GM21717 (cell line): ENCODE data around the gene LGSN.
"Not testable (repeated sequence)": the region's sequence is repeated elsewhere in the genome, so short reads cannot be mapped to it uniquely, and the experiment has no call there.

ENCODE experiments used
- ATAC-seq: cut with Tn5 transposase; IDR thresholded peaks from one replicate; pipeline ENCODE4 v1.9.1; 2021; ENCODE audit warnings: mild to moderate bottlenecking, moderate library complexity; ENCODE audit not compliant: unreplicated experiment

Gene LGSN

GRCh38 chr6:63246581-63246980 lies 73.2 kb downstream of the LGSN start:
- ATAC-seq, result no peak

GRCh38 chr6:63245909-63246308 lies 73.9 kb downstream of the LGSN start:
- ATAC-seq, result no peak

- ATAC-seq, result no peak
These were observed 74.4 kb downstream of the LGSN start for GRCh38 chr6:63245420-63245819.

GRCh38 chr6:63236398-63236817 lies 83.4 kb downstream of the LGSN start:
- no peak for ATAC-seq

- not testable (repeated sequence) for ATAC-seq
These were observed 89.3 kb downstream of the LGSN start for GRCh38 chr6:63230511-63230910.

GRCh38 chr6:63230027-63230426 lies 89.8 kb downstream of the LGSN start:
- ATAC-seq, result not testable (repeated sequence)

- ATAC-seq, result not testable (repeated sequence)
These were observed 91.6 kb downstream of the LGSN start for GRCh38 chr6:63227928-63228894.

GRCh38 chr6:63225987-63226386 lies 93.8 kb downstream of the LGSN start:
- ATAC-seq, result not testable (repeated sequence)
